HG03175 (cell line): Measurements from ENCODE around the gene RANBP3.
"Not testable (repeated sequence)": the region's sequence is repeated elsewhere in the genome, so short reads cannot be mapped to it uniquely, and the experiment has no call there.

ENCODE experiments used
- ATAC-seq: cut with Tn5 transposase; IDR thresholded peaks from one replicate; pipeline ENCODE4 v1.9.1; 2021; ENCODE audit warnings: mild to moderate bottlenecking, moderate library complexity; ENCODE audit not compliant: unreplicated experiment

Gene RANBP3

GRCh38 chr19:5891572-5891937 is 86.4 kb downstream of the RANBP3 start:
- no peak for ATAC-seq

- no peak for ATAC-seq
Measured at GRCh38 chr19:5890099-5890498, 87.8 kb downstream of the RANBP3 start.

- ATAC-seq = no peak
Measured at GRCh38 chr19:5889288-5889971, 88.5 kb downstream of the RANBP3 start.

- not testable (repeated sequence) for ATAC-seq
Measured at GRCh38 chr19:5884065-5884811, 93.7 kb downstream of the RANBP3 start.

- ATAC-seq = not testable (repeated sequence)
Measured at GRCh38 chr19:5883157-5883873, 94.6 kb downstream of the RANBP3 start.

- ATAC-seq = no peak
Measured at GRCh38 chr19:5882421-5882968, 95.4 kb downstream of the RANBP3 start.

GRCh38 chr19:5881543-5882299 is 96.2 kb downstream of the RANBP3 start:
- ATAC-seq = no peak

- no peak for ATAC-seq
Measured at GRCh38 chr19:5880604-5881078, 97.3 kb downstream of the RANBP3 start.

- no peak for ATAC-seq
Measured at GRCh38 chr19:5880196-5880595, 97.7 kb downstream of the RANBP3 start.

- no peak for ATAC-seq
Measured at GRCh38 chr19:5877882-5878281, 100.1 kb downstream of the RANBP3 start.

GRCh38 chr19:5877427-5877826 is 100.5 kb downstream of the RANBP3 start:
- no peak for ATAC-seq

- ATAC-seq = not testable (repeated sequence)
Measured at GRCh38 chr19:5874496-5874895, 103.4 kb downstream of the RANBP3 start.

GRCh38 chr19:5873617-5874199 is 104.2 kb downstream of the RANBP3 start:
- no peak for ATAC-seq

- ATAC-seq = no peak
Measured at GRCh38 chr19:5870986-5871394, 107.0 kb downstream of the RANBP3 start.

- no peak for ATAC-seq
Measured at GRCh38 chr19:5867201-5868136, 110.5 kb downstream of the RANBP3 start.
